H9 (cell line): ENCODE data around the gene EXOC3. TPM values are rescaled to one million over a fixed set of nuclear protein-coding genes. Genes with fewer than 3 reads are reported as not detected.

Source experiments
- DNase-seq: peaks from one replicate; pipeline ENCODE4 v3.0.0-alpha.2; 2017
- H2AFZ ChIP-seq: one replicate; pipeline ENCODE4 v1.6.1; 2013; ENCODE audit warnings: mild to moderate bottlenecking, low read length, control low read depth, moderate library complexity
- H2AK5ac ChIP-seq: 2 replicates; pipeline ENCODE4 v1.6.1; 2013; ENCODE audit warnings: low read length, control low read depth, mixed read lengths; ENCODE audit not compliant: insufficient read length
- H2BK120ac ChIP-seq: one replicate; pipeline ENCODE4 v1.6.1; 2013; ENCODE audit warnings: low read depth, mild to moderate bottlenecking, low read length, control low read depth, inconsistent platforms; ENCODE audit not compliant: poor library complexity, severe bottlenecking
- H2BK12ac ChIP-seq: 2 replicates; pipeline ENCODE4 v1.6.1; 2013; ENCODE audit warnings: low read length, control low read depth, mixed read lengths, low read depth; ENCODE audit not compliant: insufficient read length
- H2BK15ac ChIP-seq: 2 replicates; pipeline ENCODE4 v1.6.1; 2013; ENCODE audit warnings: low read depth, low read length, control low read depth
- H2BK20ac ChIP-seq: one replicate; pipeline ENCODE4 v1.6.1; 2013; ENCODE audit warnings: low read depth, mild to moderate bottlenecking, low read length, control low read depth, inconsistent platforms; ENCODE audit not compliant: poor library complexity, severe bottlenecking
- H2BK5ac ChIP-seq: 2 replicates; pipeline ENCODE4 v1.6.1; 2013; ENCODE audit warnings: low read length, control low read depth, mixed read lengths; ENCODE audit not compliant: insufficient read length
- H3K14ac ChIP-seq: 2 replicates; pipeline ENCODE4 v1.6.1; 2013; ENCODE audit warnings: low read length, control low read depth; ENCODE audit not compliant: insufficient read depth
- H3K18ac ChIP-seq: 2 replicates; pipeline ENCODE4 v1.6.1; 2013; ENCODE audit warnings: low read depth, mild to moderate bottlenecking, mixed read lengths, low read length, control low read depth; ENCODE audit not compliant: insufficient read length
- H3K23ac ChIP-seq: 2 replicates; pipeline ENCODE4 v1.6.1; 2013; ENCODE audit warnings: low read length, control low read depth, mixed read lengths, low read depth; ENCODE audit not compliant: insufficient read length
- H3K23me2 ChIP-seq: 2 replicates; pipeline ENCODE4 v1.6.1; 2013; ENCODE audit warnings: low read depth, mild to moderate bottlenecking, mixed read lengths, low read length, control low read depth; ENCODE audit not compliant: insufficient read length, poor library complexity, severe bottlenecking
- H3K27ac ChIP-seq: 2 replicates; pipeline ENCODE4 v1.5.1; 2013; ENCODE audit warnings: low read length, control low read depth, mixed read lengths, low read depth; ENCODE audit not compliant: insufficient read length
- H3K27me3 ChIP-seq: 2 replicates; pipeline ENCODE4 v1.6.1; 2013; ENCODE audit warnings: low read length, control low read depth, inconsistent platforms; ENCODE audit not compliant: insufficient read depth
- H3K4ac ChIP-seq: 2 replicates; pipeline ENCODE4 v1.6.1; 2013; ENCODE audit warnings: low read depth, mild to moderate bottlenecking, control low read depth, inconsistent platforms, low read length, moderate library complexity
- H3K4me1 ChIP-seq: 2 replicates; pipeline ENCODE4 v1.6.1; 2013; ENCODE audit warnings: low read length, control low read depth, inconsistent platforms; ENCODE audit not compliant: insufficient read depth
- H3K4me2 ChIP-seq: 2 replicates; pipeline ENCODE4 v1.6.1; 2013; ENCODE audit warnings: low read length, control low read depth, mixed read lengths; ENCODE audit not compliant: insufficient read length, insufficient read depth
- H3K56ac ChIP-seq: 2 replicates; pipeline ENCODE4 v1.6.1; 2013; ENCODE audit warnings: low read depth, mild to moderate bottlenecking, mixed read lengths, low read length, control low read depth; ENCODE audit not compliant: insufficient read length
- H3K79me1 ChIP-seq: 2 replicates; pipeline ENCODE4 v1.6.1; 2013; ENCODE audit warnings: low read depth, mild to moderate bottlenecking, moderate library complexity, low read length, control low read depth, inconsistent platforms; ENCODE audit not compliant: insufficient read depth, poor library complexity, severe bottlenecking
- H3K79me2 ChIP-seq: 2 replicates; pipeline ENCODE4 v1.6.1; 2013; ENCODE audit warnings: low read length, control low read depth, inconsistent platforms; ENCODE audit not compliant: insufficient read depth
- H3K9ac ChIP-seq: 2 replicates; pipeline ENCODE4 v1.6.1; 2013; ENCODE audit warnings: low read length, control low read depth, mixed read lengths; ENCODE audit not compliant: insufficient read length; ENCODE audit errors: extremely low read depth
- H3K9me3 ChIP-seq: one replicate; pipeline ENCODE4 v1.6.1; 2013; ENCODE audit warnings: low read depth, low read length, inconsistent platforms; ENCODE audit not compliant: control insufficient read depth
- H3T11ph ChIP-seq: one replicate; pipeline ENCODE4 v1.6.1; 2013; ENCODE audit warnings: mild to moderate bottlenecking, low read length, control low read depth, inconsistent platforms
- H4K20me1 ChIP-seq: one replicate; pipeline ENCODE4 v1.6.1; 2013; ENCODE audit not compliant: control insufficient read depth, insufficient read length, insufficient read depth
- H4K5ac ChIP-seq: 2 replicates; pipeline ENCODE4 v1.6.1; 2013; ENCODE audit warnings: low read depth, mild to moderate bottlenecking, mixed read lengths, low read length, control low read depth; ENCODE audit not compliant: insufficient read length
- H4K8ac ChIP-seq: replicated peaks from 2 replicates; pipeline ENCODE4 v1.6.1; 2013; ENCODE audit warnings: low read length, control low read depth, mixed read lengths, low read depth; ENCODE audit not compliant: insufficient read length
- H4K91ac ChIP-seq: 2 replicates; pipeline ENCODE4 v1.6.1; 2013; ENCODE audit warnings: low read depth, mild to moderate bottlenecking, moderate library complexity, mixed read lengths, low read length, control low read depth; ENCODE audit not compliant: insufficient read length
- H3K27ac Mint-ChIP-seq, 3 experiments: 2 replicates in 2 of 3; 3 replicates in 1 of 3; pipeline ENCODE4 v1.8.0; 2020 to 2021; ENCODE audit warnings: mixed read lengths in 3 of 3, mild to moderate bottlenecking in 1 of 3, moderate library complexity in 1 of 3
- H3K27me3 Mint-ChIP-seq: 2 replicates; pipeline ENCODE4 v1.8.0; 2021; ENCODE audit warnings: low read depth, mild to moderate bottlenecking, moderate library complexity, mixed read lengths
- H3K36me3 Mint-ChIP-seq, 3 experiments: 2 replicates in 2 of 3; 3 replicates in 1 of 3; pipeline ENCODE4 v1.8.0; 2020 to 2021; ENCODE audit warnings: low read depth in 3 of 3, mixed read lengths in 3 of 3; ENCODE audit not compliant: insufficient read depth in 1 of 3
- H3K4me1 Mint-ChIP-seq, 2 experiments: 2 replicates each; pipeline ENCODE4 v1.8.0; 2020; ENCODE audit warnings: mixed read lengths in 2 of 2
- H3K4me3 Mint-ChIP-seq, 2 experiments: 2 replicates in 1 of 2; 3 replicates in 1 of 2; pipeline ENCODE4 v1.8.0; 2020 to 2021; ENCODE audit warnings: mild to moderate bottlenecking in 2 of 2, mixed read lengths in 2 of 2, moderate library complexity in 1 of 2
- H3K9me3 Mint-ChIP-seq, 2 experiments: 2 replicates in 1 of 2; 3 replicates in 1 of 2; pipeline ENCODE4 v1.8.0; 2020; ENCODE audit warnings: mild to moderate bottlenecking in 2 of 2, mixed read lengths in 2 of 2, moderate library complexity in 1 of 2
- CTCF ChIP-seq: fragments of 200-600 bp; sonication (generic); conservative IDR thresholded peaks from 3 replicates; pipeline ENCODE4 v1.8.0; 2021; ENCODE audit warnings: antibody characterized with exemption, mild to moderate bottlenecking
- WGBS: extraction: QIAGEN DNeasy Blood & Tissue Kit; methylation state at CpG from one replicate; pipeline ENCODE4 v1.1.7; 2013; ENCODE audit warnings: missing lambda C conversion rate, low lambda C conversion rate, mixed read lengths; ENCODE audit not compliant: insufficient read length; ENCODE audit errors: extremely low coverage; 5-methylcytosine and 5-hydroxymethylcytosine counted together
- total RNA-seq: library from RNA; stranded (reverse); gene quantifications from 2 replicates; pipeline ENCODE4 v1.2.1, GENCODE V29; 2021

Gene EXOC3
- total RNA-seq, 1 experiment from 2014 or later, result 36.7 TPM

DNA sequence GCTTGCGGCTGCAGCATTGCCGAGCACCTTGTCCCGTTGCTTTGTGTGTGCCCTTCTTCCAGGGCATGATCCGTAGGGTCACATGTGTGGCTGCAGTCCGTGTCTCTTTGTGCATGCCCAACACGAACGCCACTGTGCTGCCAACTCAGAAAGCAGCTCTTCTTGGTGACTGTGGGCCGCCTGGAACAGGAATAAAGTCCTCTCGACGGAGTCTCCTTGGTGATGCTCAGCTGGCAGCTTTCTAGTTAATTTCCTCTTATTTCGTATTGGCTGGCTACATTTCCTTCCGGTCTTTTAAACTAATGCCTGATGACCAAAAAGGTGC, 5.8 kb downstream of the EXOC3 start:
- H3K9me3 Mint-ChIP-seq, result peaks cover 10 to 16% of the 10 kb centered on the region in 2 experiments
- Histone ChIP-seq H3K14ac (no peak overlapping the region), H4K8ac (no peak overlapping the region), H4K20me1 (no peaks in the 10 kb centered on the region), H4K91ac (no peak overlapping the region), H3K4me1 (no peaks in the 10 kb centered on the region), H3K23ac (no peak overlapping the region), H3K4ac (no peak overlapping the region), H3K27ac (no peak overlapping the region), H2BK20ac (no peak overlapping the region), H2BK15ac (no peak overlapping the region), H3K56ac (no peak overlapping the region), H3K9me3 (no peaks in the 10 kb centered on the region), H2BK5ac (no peak overlapping the region), H3K18ac (no peak overlapping the region), H3K4me2 (no peak overlapping the region), H3K27me3 (no peaks in the 10 kb centered on the region), H3K9ac (no peak overlapping the region), H2BK12ac (no peak overlapping the region), H2BK120ac (no peak overlapping the region), H3T11ph (no peak overlapping the region), H3K79me1 (peaks cover 6% of the 10 kb centered on the region), H2AFZ (no peak overlapping the region), H3K79me2 (peaks cover under 1% of the 10 kb centered on the region; the same call in 1 of the 2 replicates), H2AK5ac (no peak overlapping the region), H3K23me2 (peaks cover under 1% of the 10 kb centered on the region), H4K5ac (no peak overlapping the region)
- H3K4me1 Mint-ChIP-seq, result peaks cover 4 to 8% of the 10 kb centered on the region in 2 experiments; a peak in 3 of 4 replicates
- TF ChIP-seq CTCF, result no peak
- no peak for DNase-seq
- H3K27me3 Mint-ChIP-seq, result no peaks in the 10 kb centered on the region
- H3K4me3 Mint-ChIP-seq, result no peak overlapping the region
- no peak overlapping the region for H3K27ac Mint-ChIP-seq
- H3K36me3 Mint-ChIP-seq, result peaks cover 64 to 75% (median 75%) of the 10 kb centered on the region in 3 experiments
- no CpG with 5 or more reads among the region's 12 CpGs for WGBS
